Activated CD4-positive, alpha-beta T cell treated with anti-CD3 and anti-CD28 coated beads for 48 hours (primary cell): ENCODE results near the gene CLTB.

Source experiments
- DNase-seq: peaks from one replicate; pipeline ENCODE4 v3.0.0-alpha.2; 2020

The CLTB gene

DNA sequence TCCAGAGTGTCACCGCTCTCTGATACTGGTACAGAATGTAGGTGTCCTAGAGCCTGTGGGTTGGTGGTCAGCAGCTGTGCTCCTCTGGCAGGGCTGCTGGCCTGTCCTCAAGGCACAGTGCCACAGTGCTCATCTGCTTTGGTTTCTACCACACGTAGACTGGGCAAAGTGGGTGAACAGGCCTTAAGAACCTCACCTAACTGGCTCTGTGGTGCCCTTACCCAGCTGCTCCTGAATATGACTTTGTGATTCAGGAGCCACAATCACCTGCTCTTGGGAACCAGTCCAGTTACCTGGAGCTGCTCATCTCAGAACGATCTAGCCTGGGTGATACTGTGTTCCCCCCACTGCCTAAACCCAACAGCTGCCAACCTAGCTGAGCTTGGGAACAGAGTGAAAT lies 34.4 kb downstream of the CLTB start:
- no peak for DNase-seq

DNA sequence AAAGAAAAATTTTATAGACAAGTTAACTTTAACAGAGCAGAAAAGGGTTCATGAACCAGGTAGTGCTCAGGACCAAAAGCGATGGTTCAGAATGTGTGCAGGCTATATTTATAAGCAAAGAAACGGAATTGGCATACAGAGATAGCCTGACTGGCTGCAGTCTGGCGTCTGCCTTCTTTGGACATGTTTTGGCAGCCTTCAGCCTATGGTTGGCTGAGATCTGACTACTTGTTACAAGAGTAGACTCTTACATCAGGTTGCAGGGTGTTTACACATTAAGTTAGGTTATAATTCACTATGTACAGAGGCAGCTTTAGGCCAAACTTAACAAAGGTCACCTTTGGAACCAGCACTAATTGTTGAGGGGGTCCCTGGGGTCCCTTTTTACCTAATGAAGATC lies 34.9 kb downstream of the CLTB start:
- DNase-seq, result no peak

DNA sequence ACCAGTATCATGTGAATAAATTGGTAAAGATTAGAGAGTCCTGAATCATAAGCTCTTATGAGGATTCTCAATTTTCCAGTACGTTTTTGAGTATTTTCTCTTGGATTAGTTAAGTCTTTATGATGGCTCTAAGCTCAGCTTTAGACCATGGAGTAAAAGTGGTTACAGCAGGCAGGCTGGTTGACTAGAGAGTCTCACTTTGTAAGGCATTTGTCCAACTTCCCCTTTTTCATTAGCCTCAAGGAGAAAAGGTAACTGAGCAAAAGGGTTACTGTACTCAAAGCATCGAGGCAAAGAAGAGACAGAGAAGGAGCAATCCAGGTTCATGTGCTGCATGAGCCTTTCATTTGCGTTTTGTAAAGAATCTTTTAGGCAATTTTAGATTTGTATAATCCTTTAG lies 36.5 kb downstream of the CLTB start:
- DNase-seq, result no peak

DNA sequence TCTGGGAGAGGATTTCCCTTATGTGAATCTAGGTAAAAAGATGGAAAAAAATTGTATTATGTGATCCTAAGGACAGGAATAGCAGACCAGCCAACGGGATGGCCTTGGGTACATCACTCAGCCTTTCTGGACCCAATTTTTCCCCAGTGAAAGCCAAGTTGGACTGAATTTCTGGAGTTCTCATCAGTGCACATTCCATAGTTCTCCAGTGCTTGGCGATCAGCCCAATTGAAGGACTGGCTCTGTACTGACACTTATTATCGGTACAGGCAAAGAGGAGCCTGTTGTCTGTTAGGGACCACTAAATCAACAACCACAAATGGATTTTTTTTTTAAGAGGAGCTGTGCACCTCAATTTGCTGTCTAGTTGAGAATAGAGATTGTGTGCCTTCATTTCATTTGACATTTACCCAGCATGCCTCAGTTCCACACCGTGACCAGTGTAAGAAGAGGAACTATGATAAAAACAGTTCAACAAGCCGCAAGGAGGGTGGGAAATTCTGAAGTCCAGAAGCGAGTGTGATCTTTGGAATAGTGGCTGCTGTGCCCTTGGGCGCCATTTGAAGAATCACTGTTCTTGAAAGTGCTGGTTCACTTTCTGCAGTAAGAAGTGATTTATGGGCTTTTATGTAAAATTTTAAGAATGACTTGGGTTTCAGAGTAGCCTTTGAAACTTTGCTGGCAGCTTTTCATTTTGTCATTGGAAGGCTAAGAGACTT lies 43.1 kb downstream of the CLTB start:
- DNase-seq, result no peak

DNA sequence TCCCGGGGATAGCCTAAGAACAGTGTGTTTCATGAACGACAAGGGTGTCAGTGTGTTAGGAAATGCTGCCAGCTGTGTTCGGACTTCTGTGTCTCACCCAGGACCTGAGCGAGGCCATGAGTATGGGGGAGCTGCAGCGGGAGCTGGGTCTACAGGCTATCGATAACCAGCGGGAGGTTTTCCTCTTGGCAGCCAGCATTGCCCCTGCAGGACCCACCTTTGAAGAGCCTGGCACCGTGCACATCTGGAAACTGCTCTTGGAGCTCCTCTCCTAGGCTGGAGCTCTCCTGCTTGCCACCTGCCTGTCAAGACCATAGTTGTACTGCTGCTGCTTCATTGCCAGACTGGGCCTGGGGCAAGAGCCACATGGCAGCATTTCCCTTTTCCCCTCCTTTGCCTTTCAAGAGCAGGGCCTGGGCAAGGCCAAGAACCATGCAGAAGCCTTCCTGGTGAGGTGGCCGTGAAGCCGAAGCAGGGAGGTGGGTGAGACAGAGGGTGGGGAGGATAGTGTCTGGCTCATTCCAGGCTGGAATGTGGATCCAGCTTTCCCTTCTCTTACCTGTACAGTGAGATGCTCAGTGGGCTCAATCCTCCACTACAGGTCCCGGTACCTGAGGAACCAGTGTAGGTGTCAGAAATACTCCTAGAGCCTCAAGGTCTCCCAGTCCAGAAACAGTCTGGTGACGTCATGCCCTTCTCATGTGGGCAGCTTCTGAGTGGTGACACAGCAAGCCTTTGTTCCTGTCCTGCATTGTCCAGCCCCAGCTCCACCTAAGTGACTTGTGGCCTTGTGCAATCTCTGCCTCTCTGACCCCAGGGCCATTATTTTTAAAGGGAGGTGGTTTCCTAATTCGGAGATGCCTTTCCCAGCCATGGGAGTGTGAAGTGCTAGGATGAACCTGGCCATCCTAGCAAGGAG lies 44.5 kb downstream of the CLTB start:
- DNase-seq, result no peak

DNA sequence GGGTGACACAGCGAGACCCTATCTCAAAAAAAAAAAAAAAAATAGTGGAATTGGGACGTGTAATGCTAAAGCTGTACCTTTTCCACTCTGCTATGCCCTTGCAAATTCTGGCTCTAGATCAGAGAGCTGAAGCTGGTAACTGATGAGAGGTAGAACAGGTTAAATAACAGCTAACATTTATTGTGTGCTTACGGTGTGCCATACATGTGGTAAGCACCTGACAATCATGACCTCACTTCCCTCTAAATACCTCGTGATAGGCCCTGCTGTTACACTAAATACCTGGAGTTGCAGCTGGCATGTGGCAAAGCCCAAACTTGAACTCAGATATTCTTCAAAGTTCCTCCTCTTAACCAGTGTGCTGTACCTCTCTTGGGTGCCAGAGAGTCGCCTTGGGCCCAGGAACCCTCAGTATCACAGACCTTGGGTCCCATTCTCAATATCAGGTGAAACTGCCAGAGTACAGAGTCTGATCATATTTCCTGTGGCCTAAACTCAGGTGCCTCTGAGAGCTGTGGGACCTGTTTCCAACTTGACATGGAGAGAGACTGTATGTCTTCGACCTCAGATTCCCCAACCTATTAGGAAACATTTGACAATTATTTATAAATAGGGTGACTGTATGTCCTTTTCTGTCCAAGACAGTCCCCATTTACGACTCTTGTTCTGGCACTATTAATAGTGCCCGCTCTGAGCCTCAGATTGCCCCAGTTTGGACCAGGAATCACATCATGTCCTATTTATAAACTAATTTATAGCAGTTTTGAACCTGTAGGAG lies 46.2 kb downstream of the CLTB start:
- DNase-seq, result no peak

DNA sequence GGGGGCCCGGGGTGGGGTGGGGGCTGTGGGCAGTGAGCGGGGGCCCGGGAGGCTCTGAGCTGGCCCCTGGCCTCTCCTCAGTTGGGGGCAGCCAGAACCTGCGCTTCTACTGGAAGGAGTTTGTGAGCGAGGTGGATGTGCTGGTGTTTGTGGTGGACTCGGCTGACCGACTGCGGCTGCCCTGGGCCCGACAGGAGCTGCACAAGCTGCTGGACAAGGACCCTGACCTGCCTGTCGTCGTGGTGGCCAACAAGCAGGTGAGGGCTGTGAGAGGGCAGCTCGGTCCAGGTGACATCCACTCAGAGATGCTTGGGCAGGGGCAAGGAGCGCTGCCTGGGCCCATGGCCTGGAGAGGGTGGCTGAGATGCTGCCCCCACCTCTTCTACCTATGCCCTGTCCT lies 47.6 kb downstream of the CLTB start:
- no peak for DNase-seq

DNA sequence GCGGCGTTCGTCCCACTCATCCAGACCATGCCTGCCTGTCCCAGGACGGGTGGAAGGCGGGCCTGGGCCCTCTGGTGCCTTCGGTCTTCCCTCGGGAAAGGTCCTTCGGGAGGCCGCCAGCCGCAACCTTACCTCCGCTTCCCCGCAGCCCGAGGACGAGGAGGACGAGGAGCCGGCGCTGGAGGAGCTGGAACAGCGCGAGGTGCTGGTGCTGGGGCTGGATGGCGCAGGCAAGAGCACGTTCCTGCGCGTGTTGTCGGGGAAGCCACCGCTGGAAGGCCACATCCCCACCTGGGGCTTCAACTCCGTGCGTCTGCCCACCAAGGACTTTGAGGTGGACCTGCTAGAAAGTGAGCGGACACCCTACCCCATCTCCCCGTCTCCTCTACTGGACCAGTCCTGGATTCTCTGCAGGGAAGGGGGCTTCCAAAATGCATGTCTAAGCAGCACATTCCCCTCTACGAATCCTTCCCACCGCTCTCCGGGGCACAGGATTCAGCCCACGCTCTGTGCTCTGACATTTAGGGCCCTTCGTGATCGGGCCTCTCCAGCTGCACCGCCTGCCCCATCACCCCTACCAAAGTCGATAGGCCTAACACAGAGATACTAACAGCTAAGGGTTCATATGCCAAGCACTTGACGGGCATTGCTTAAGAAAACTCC lies 50.0 kb downstream of the CLTB start:
- no peak for DNase-seq

DNA sequence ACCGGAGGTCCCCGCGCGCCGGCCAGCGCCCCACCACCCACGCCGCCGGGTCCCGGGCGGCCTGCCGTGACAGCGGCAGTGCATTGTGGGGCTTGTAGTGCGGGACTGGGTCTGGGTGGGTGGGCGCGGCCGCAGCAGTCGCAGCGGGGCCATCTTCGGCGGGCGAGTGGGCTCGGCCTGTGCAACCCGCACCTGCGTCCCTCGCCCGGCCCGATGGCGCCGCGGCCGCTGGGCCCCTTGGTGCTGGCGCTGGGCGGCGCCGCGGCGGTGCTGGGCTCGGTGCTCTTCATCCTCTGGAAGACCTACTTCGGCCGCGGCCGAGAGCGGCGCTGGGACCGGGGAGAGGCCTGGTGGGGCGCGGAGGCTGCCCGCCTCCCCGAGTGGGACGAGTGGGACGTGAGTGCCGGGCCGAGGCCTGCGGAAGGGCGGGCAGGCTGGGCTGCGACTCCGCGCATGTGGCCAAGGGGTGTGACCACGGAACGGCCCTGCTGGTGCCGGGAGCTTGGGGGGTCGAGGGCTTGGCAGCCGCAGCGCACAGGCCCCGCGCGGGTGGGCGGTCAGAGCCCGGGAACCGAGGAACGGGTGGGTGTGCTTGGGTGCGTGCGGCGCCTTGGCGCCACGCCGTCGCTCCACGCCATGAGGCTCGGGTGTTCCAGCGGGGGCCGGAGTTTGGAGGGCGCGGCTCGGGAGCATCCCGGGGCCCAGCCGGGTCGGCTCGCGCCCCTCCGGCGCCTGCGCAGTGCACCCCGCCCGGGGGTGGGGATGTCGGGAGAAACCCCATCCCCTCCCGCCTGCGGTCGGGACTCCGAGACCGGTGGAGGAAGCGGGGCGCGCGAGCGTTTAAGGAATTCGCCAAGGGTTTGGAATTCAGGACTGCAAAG lies 50.7 kb downstream of the CLTB start, which contains the start of gene ARL10:
ARL10 (plus strand) TSS at position 137 of the 881 bp plus-strand sequence; CDS start at position 214, 77 bp downstream.
- peak; percentile 73 for DNase-seq

DNA sequence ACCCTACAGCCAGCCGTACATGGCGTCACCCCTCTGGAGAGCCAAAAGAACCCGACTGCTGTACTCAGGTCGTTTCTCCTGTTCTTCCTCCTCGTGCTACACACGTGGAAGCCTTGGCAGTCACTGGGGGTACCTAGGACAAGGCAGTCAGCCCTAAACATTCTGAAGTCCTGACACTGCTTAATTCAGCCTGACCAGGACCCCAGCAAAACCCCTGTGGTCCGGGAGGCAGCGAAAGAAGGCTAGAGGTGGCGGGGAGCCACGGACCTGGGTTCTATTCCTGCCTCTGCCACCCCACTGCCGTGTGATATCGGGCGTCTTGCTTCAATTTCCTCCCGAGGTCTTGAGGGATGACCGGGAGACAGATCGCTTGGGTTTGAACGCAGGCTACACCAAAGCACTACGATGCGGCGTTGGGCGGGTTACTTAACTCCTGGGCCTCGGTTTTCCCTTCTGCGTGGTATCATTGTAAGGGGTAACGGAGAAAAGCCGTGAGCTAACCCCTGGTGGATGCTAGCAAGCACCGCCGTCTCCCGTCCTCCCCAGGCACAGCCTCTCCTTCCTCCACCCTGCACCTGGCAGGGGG lies 51.5 kb downstream of the CLTB start:
- DNase-seq, result no peak

DNA sequence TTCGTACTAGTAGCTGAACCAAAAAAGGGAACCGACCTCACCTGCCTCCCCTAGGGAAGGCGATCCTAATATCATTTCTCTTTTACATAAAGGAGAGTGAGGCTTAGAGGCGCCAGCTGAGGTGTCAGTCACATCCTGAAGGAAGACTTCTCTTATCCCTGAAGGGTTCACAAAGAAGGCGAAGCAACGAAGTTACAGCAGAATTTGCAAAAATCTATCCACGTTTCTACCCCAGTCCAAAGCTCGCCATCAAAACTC lies 54.2 kb downstream of the CLTB start:
- no peak for DNase-seq

DNA sequence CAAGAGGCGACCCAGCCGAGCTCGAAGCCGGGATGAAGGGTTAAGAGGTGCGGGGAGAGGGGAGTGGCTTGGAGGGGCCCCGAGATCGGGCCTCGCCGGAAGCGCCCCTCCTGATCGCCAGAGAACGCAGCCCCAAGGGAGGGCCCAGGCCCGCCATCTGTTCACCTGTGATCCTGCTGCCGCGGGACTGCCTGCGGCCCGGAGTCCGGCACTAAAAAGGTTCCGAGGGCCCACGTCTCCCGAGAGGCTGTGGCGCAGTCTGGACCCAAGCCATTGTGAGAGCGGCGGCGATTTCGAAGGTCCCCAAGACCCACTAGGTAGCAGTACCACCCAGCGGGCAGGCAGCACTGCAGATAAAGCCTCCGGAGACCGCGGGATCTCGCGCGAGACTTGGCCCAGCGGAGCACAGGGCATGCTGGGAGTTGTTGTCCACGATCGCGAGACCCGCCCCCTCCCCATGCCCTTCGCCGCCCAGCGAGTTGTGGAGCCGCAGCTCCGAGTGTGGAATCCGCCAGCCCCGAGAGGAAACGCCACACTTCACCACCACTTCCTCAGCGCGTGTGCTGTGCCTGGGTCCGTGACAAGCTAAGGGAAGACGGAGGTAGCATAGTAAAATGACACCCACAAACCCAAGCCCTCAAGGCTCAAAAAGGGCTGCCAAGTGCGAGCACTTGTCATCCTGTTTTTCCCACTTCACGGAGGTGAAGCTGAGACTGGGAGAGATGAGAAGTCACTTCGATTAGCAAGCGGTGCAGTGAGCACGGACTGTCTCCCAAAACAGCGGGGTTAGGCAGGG lies 54.7 kb downstream of the CLTB start, which contains the start of gene KIAA1191:
KIAA1191 (minus strand) TSS at position 328 of the 796 bp plus-strand sequence. CDS start 2,256 bp downstream, outside the sequence.
- peak; percentile 95 for DNase-seq

DNA sequence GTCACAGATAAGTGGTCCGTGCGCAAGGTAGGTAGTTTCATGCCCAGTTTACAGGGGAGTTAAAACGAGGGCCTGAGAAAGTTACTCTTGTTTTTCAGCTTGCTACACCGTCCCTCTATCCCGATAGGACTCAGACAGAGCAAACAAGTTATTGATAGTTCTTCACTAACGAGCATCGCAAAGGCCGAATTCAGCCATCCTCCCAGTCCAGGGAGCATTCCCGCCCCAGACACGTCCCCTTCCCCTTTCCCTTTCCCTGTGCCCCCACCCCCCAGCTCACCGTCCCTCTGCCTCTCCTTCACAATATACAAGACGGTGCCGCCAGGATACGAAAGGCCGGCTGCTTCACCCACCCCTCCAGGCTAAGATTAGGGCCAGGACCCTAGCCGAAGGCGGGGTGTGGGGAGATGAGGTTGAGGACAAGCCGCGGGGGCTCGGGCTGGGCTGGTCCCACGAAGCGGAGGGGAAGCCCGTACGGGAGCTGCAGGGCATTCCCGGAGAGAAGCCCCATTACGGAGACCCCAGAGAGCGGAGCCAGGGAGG lies 55.4 kb downstream of the CLTB start:
- DNase-seq, result no peak

DNA sequence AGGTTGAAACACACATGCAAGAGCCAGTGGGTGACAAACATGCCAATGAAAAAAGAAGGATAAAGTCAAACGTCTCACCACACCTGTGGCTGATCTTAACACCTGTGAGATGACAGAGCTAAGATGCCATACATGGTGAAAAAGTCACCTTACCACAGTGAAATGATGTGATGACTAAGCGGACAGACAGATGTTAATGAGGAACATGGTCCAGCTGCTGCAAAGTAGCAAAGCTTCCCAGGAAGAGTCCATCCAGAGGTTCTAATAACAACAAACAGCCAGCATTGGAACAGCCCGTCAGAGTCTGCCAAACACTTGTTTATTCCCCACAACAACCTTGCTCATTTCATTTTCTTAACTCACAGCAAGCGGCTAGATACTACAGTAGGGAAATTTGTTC lies 56.7 kb downstream of the CLTB start:
- no peak for DNase-seq

DNA sequence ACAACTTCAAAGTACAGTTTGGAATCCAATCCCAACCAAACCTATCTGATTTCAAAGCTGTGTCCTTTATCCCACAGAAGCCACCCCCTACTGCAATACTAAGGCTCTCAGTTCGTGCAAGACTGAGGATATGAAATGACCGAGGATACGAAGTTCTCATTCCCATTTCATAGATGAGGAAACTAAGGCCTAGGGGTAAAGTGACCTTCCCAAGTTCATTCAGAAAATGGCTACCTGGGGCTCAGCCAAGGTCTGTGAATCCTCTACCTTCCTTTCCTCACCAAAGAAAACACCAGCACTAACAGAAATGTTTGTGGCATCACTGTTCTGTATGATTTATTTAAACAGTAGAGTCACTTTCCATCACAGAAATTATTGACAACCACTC lies 60.2 kb downstream of the CLTB start:
- DNase-seq, result no peak

DNA sequence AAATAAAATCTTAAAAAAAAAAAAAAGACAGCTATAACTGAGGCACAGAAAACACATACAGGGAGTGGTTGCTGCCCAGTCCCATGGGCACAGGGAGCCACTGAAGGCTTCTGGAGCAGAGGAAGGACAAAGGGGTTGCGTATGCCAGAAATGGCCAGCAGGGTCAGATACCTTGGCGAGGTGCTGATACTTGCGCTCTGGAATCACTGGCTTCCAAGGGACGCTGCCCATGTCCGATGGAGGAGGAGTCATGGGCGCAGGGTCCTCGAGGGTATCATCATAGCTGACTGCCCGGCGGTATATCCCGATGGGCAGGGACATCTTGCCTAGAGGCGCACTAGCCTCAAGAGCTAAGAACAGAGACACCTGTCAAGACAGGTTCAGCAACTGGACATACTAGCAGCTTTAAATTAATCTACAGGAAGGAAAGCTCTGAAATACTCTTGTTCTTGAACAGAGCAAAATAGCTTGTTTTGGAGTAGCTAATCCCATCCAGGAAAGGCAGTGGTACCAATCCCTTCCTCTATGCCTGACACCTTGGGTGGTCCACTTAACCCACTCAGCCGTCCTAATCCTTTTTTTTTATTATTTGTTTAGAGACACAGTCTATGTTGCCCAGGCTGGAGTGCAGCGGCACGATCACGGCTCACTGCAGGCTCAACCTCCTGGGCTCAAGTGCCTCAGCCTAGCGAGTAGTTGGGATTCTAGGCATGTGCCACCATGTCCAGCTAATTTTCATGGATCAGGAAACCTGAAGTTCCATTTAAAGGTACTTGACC lies 60.8 kb downstream of the CLTB start:
- DNase-seq, result no peak

DNA sequence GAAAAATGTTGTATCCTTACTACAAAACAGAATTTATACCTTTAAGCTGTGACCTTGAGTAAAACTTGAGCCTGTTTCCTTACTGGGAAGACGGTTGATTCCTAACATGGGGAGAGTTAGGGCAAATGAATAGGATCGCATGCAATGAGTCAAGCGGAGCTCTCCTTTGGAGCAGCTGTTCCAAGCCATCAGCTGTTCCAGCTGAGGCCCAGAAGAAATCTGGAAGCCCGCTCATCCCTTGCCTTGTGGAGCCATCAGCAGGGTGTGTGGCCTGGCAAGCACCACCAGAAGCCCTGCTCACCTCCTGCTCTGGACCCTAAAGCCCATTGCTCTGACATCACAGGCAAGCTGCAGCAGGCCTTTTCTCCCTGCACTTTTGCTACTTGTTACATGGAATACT lies 62.8 kb downstream of the CLTB start:
- no peak for DNase-seq

DNA sequence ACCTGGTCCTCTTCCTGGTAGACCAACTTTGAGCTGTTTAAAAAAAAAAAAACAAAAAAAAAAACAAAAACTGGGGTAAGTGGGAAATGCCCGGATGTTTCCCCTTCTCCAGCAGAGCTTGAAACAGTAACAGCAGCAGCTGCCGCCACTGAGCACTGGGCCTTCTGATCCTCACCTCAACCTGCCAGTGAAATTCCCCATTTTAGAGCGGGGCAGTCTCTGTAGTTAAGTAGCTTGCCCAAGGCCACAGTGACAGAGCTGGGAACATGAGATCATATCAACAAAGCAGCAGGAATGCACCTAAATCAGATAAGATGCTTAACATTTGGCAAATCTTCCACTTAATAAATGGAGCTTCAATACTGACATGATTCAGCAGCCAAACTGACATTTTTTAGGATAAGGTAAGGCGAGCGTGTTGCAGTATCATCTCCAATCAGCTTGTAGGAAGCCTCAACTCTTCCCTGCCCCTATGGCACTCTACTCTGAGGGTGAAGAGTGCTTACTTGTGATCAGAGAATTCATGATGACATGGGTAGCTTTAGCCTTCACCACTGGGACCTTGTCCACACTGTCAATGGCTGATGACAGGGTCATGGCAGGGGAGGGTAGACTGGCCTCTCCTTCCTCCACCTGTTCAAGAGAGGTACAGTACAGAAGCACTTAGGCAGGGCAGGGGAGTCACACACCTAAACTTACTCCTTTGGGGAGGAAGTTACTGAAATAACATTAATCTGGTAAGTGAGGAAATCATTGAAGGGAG lies 64.0 kb downstream of the CLTB start:
- no peak for DNase-seq

DNA sequence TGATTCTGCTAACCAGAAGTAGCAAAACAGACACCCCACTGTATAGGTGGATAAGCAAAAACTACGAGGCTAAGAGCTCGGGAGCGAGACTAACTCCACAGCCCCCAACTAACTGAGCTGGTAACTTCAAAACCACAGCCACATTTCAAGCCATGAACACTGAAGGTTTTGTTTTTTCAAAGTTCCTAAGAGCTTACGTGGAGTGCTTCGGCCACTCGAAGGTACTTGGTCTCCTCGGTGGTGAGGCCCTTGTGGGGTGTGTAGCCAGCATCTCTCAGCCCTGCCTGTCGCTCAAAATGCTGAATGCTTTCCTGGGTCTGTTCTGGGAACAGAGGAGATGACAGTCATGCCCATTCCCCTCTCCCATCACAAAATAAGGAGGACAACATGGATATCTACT lies 65.9 kb downstream of the CLTB start:
- DNase-seq, result no peak
